ENCODE results near the gene LRRC59. TPM values are rescaled to one million over a fixed set of nuclear protein-coding genes. Genes with fewer than 3 reads are reported as not detected.
A peak's percentile ranks its signal among the peaks of the same experiment; 100 is the strongest.

LRRC59 gene
- total RNA-seq, 1 experiment from 2014 or later: 108 TPM

GRCh38 chr17:50364715-50365114 lies 32.6 kb downstream of the LRRC59 start:
- CTCF ChIA-PET: interaction anchor here (0.6 to 6.9 kb wide), 4 partner anchors 15 to 164 kb away, joined by 4 to 108 read pairs (median 26); partner anchors contain the start of genes COL1A1, LRRC59 and RSAD1
- Mint-ChIP-seq H3K4me3 (no peak overlapping the region), H3K27ac (peak overlapping the region; percentile 76)

DNA sequence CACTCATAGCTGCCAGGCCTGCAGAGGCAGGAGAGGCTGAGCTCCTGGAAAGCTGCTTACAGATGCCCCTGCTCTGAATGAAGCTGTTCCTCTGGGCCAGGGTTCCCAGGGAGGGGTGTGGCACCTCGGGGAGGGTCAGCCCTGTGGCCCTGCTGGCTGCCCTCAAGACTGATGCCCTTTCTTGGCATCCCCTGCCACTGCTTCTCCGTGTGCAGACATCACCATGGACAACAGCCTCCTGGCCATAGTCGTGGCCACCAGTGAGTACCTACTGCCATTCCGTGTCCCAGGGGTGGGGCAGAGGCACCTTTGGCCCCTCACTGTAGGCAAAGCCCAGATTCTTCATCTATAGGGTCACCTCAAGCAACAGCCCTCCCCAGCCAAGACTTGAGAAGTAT lies 33.3 kb downstream of the LRRC59 start:
- CTCF ChIA-PET: interaction anchor here (0.6 to 6.9 kb wide), 6 partner anchors 17 to 218 kb away, joined by 3 to 108 read pairs (median 24); partner anchors contain the start of genes COL1A1, LRRC59, RSAD1 and XYLT2
- TF ChIP-seq FOXP1 (CRISPR knock-in tag; IDR thresholded peaks at IDR 0.05; ENCODE audit: borderline replicate concordance) (0 out of 2 replicates have a peak, but pooled peaks have one; percentile 13), PRRX2 (CRISPR knock-in tag; IDR thresholded peaks at IDR 0.05) (0 out of 2 replicates have a peak, but pooled peaks have one; percentile 41), TEAD1 (CRISPR knock-in tag; IDR thresholded peaks at IDR 0.05) (no peak), NFATC4 (CRISPR knock-in tag; IDR thresholded peaks at IDR 0.05) (peak; percentile 79; the same call in 1 of the 2 replicates)
- no peaks in the 10 kb centered on the region for H3K27me3 Mint-ChIP-seq (ENCODE audit: low read depth)
- ATAC-seq (no peak; the same call in 1 of the 2 replicates), DNase-seq (ENCODE audit: low spot score) (no peak)
- no peak overlapping the region for H3K4me3 Mint-ChIP-seq
- POLR2A ChIA-PET: interaction anchor here (1.4 kb wide), 1 partner anchor 33 kb away, joined by 3 read pairs; the partner anchor contains the start of gene LRRC59
- H3K9me3 Mint-ChIP-seq: no peaks in the 10 kb centered on the region
- H3K27ac Mint-ChIP-seq: no peak overlapping the region; the same call in 1 of the 2 replicates
- peaks cover 19% of the 10 kb centered on the region for H3K36me3 Mint-ChIP-seq
- H3K4me1 Mint-ChIP-seq: peaks cover 36% of the 10 kb centered on the region

More at GRCh38 chr17:50364715-50365114, 32.6 kb downstream of the LRRC59 start:
- POLR2A ChIA-PET: interaction anchor here (1.4 kb wide), 1 partner anchor 32 kb away, joined by 3 read pairs; the partner anchor contains the start of gene LRRC59
- no peaks in the 10 kb centered on the region for H3K9me3 Mint-ChIP-seq
- peaks cover 23% of the 10 kb centered on the region for H3K36me3 Mint-ChIP-seq
- peaks cover 36% of the 10 kb centered on the region for H3K4me1 Mint-ChIP-seq
- TF ChIP-seq TEAD1 (CRISPR knock-in tag; IDR thresholded peaks at IDR 0.05) (no peak), TEAD4 (CRISPR knock-in tag; IDR thresholded peaks at IDR 0.05) (no peak), ZNF532 (CRISPR knock-in tag; IDR thresholded peaks at IDR 0.05; ENCODE audit: borderline replicate concordance) (no peak), MXD4 (CRISPR knock-in tag; IDR thresholded peaks at IDR 0.05; ENCODE audit: borderline replicate concordance) (no peak), GRHL2 (CRISPR knock-in tag; IDR thresholded peaks at IDR 0.05; ENCODE audit: insufficient replicate concordance, severe bottlenecking) (no peak), JAZF1 (CRISPR knock-in tag; IDR thresholded peaks at IDR 0.05) (no peak), GABPB1 (CRISPR knock-in tag; IDR thresholded peaks at IDR 0.05) (no peak), MYBL2 (CRISPR knock-in tag; IDR thresholded peaks at IDR 0.05) (no peak), FOXK1 (CRISPR knock-in tag; IDR thresholded peaks at IDR 0.05) (no peak), ZNF396 (CRISPR knock-in tag; IDR thresholded peaks at IDR 0.05; ENCODE audit: borderline replicate concordance) (no peak), SP1 (CRISPR knock-in tag; conservative IDR thresholded peaks at IDR 0.05) (no peak), ZNF671 (CRISPR knock-in tag; IDR thresholded peaks at IDR 0.05) (no peak), EMX1 (CRISPR knock-in tag; IDR thresholded peaks at IDR 0.05) (no peak), E2F4 (CRISPR knock-in tag; IDR thresholded peaks at IDR 0.05; ENCODE audit: borderline replicate concordance, low read depth) (no peak), NR1H2 (CRISPR knock-in tag; IDR thresholded peaks at IDR 0.05) (no peak), ZMAT4 (CRISPR knock-in tag; IDR thresholded peaks at IDR 0.05) (no peak)
- TF ChIP-seq, protein P1, sequence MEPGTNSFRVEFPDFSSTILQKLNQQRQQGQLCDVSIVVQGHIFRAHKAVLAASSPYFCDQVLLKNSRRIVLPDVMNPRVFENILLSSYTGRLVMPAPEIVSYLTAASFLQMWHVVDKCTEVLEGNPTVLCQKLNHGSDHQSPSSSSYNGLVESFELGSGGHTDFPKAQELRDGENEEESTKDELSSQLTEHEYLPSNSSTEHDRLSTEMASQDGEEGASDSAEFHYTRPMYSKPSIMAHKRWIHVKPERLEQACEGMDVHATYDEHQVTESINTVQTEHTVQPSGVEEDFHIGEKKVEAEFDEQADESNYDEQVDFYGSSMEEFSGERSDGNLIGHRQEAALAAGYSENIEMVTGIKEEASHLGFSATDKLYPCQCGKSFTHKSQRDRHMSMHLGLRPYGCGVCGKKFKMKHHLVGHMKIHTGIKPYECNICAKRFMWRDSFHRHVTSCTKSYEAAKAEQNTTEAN (CRISPR knock-in tag; IDR thresholded peaks at IDR 0.05): no peak
- TF ChIP-seq, protein P2, sequence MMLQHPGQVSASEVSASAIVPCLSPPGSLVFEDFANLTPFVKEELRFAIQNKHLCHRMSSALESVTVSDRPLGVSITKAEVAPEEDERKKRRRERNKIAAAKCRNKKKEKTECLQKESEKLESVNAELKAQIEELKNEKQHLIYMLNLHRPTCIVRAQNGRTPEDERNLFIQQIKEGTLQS (CRISPR knock-in tag; conservative IDR thresholded peaks at IDR 0.05): no peak
- DNase-seq (ENCODE audit: low spot score) (no peak), ATAC-seq (peak; percentile 16)
- H3K27me3 Mint-ChIP-seq (ENCODE audit: low read depth): no peaks in the 10 kb centered on the region
